ENCODE measurements around the gene MYLK2.

Gene MYLK2

DNA sequence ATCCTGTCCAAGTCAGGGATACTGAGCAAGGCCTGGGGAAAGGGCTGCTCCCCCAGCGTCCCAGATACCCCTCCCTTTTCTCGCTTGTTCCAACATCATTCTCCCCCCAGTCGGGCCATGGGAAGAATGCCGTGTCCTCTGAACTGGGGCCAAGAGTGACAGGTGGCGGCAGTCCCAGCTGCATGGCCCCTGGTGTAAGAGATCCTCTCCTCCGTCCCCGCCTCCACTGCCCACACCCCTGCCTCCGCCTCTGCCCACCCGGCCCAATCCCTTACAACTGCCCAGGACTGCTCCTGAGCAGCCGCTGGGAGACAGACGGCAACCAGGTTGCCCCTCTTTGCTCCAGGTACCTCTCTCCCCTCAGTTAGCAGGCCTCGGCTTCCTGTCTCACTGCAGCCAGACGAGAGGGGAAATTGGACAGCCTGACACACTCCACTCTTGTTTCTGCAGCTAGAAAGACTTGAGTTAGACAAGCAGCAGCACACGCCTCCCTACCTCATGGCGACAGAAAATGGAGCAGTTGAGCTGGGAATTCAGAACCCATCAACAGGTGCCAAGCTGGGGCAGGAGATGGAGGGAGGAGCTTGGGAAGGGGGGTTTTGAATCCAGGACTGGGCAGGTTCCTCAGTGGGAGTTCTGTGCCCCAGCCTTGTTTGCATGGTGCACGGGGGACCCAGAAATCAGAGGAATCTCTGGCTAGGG, at the start of gene MYLK2:
TSS of gene MYLK2 (plus strand) at position 274 of the 702 bp plus-strand sequence. CDS start at position 499, 225 bp downstream.
- Histone ChIP-seq H3K27ac (ENCODE audit: low read depth, low read length) (no peak within 1 kb of the TSS), H3K4me3 (ENCODE audit: low read depth, low read length) (no peak within 1 kb of the TSS), H3K4me1 (ENCODE audit: control insufficient read depth, insufficient read depth, low read length) (peaks cover 14% of the 10 kb centered on the region), H3K27me3 (ENCODE audit: control insufficient read depth, insufficient read depth, low read length) (no peaks in the 10 kb centered on the region), H3K36me3 (ENCODE audit: control insufficient read depth, insufficient read depth, low read length) (no peaks in the 10 kb centered on the region), H3K9me3 (ENCODE audit: control insufficient read depth, insufficient read depth, low read length) (no peaks in the 10 kb centered on the region), H3K9ac (ENCODE audit: low read depth, low read length) (no peak within 1 kb of the TSS)

DNA sequence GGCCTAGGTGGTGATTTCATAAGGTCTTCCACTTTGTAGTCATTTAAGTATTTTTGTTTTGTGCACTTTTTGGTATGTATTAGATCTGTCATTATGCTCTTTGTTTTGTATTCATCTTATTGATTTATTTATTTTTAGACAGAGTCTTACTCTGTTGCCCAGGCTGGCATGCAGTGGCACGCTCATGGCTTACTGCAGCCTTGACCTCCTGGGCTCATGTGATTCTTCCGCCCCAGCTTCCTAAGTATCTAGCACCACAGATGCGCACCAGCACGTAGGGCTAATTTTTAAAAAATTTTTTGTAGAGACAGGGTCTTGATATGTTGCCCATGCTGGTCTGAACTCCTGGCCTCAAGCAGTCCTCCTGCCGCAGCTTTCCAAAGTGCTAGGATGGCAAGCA, 49.5 kb upstream of the MYLK2 start:
- Histone ChIP-seq H3K27ac (ENCODE audit: low read depth, low read length) (no peak overlapping the region), H3K4me1 (ENCODE audit: control insufficient read depth, insufficient read depth, low read length) (no peaks in the 10 kb centered on the region), H3K36me3 (ENCODE audit: control insufficient read depth, insufficient read depth, low read length) (peaks cover 94% of the 10 kb centered on the region), H3K27me3 (ENCODE audit: control insufficient read depth, insufficient read depth, low read length) (no peaks in the 10 kb centered on the region), H3K4me3 (ENCODE audit: low read depth, low read length) (no peak overlapping the region), H3K9me3 (ENCODE audit: control insufficient read depth, insufficient read depth, low read length) (no peaks in the 10 kb centered on the region), H3K9ac (ENCODE audit: low read depth, low read length) (no peak overlapping the region)

DNA sequence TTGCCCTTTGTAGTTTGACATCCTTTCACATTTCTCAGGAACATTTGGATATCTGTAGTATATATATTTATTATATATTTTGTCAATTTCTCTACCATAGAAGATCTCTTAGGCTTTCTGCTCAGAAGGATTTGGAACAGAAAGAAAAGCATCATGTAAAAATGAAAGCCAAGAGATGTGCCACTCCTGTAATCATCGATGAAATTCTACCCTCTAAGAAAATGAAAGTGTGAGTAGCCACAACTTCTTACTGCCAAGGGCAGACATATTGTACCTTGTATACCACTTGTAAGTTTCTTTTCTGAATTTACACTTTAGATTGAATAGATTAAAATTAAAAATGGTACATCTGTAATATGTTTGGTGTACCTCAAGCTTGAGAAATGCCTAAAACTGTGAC, 48.9 kb upstream of the MYLK2 start:
- H3K4me1 ChIP-seq (ENCODE audit: control insufficient read depth, insufficient read depth, low read length): no peaks in the 10 kb centered on the region
- no peak overlapping the region for H3K4me3 ChIP-seq (ENCODE audit: low read depth, low read length)
- no peaks in the 10 kb centered on the region for H3K9me3 ChIP-seq (ENCODE audit: control insufficient read depth, insufficient read depth, low read length)
- no peak overlapping the region for H3K9ac ChIP-seq (ENCODE audit: low read depth, low read length)
- peaks cover 90% of the 10 kb centered on the region for H3K36me3 ChIP-seq (ENCODE audit: control insufficient read depth, insufficient read depth, low read length)
- H3K27me3 ChIP-seq (ENCODE audit: control insufficient read depth, insufficient read depth, low read length): no peaks in the 10 kb centered on the region
- H3K27ac ChIP-seq (ENCODE audit: low read depth, low read length): no peak overlapping the region

DNA sequence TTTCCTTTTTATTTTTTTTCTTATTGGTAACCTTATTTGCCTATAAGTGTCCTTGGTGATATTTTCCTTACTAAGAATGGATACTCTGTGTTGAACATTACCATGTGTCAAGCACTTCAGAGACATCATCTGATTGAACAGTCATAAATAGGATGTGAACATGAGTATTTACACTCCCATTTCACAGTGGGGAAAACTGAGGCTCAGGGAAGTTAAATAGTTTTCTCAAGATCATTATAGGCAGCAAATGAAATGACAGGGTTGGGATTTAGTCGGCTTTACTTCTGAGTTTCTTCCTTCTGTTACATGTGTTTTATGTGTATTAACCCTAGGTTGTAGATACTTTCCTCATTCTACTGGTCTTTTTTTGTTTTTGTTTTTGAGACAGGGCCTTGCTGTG, 44.7 kb upstream of the MYLK2 start:
- no peaks in the 10 kb centered on the region for H3K27me3 ChIP-seq (ENCODE audit: control insufficient read depth, insufficient read depth, low read length)
- peaks cover 90% of the 10 kb centered on the region for H3K36me3 ChIP-seq (ENCODE audit: control insufficient read depth, insufficient read depth, low read length)
- no peak overlapping the region for H3K4me3 ChIP-seq (ENCODE audit: low read depth, low read length)
- H3K9ac ChIP-seq (ENCODE audit: low read depth, low read length): no peak overlapping the region
- no peak overlapping the region for H3K27ac ChIP-seq (ENCODE audit: low read depth, low read length)
- H3K9me3 ChIP-seq (ENCODE audit: control insufficient read depth, insufficient read depth, low read length): no peaks in the 10 kb centered on the region
- no peaks in the 10 kb centered on the region for H3K4me1 ChIP-seq (ENCODE audit: control insufficient read depth, insufficient read depth, low read length)

DNA sequence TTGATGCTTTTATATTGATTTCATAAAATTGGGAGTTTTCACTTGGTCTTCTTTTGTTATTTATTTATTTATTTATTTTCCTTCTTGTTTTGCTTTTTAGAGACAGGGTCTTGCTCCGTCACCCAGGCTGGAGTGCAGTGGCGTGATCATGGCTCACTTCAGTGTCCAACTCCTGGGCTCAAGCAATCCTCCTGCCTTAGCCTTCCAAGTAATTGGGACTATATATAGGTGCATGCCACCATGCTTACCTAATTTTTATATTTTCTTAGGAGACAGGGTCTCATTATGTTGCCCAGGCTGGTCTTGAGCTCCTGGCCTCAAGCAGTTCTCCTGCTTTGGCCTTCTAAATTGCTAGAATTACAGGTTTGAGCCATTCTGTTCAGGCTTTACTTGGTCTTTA, 38.3 kb upstream of the MYLK2 start:
- no peak overlapping the region for H3K9ac ChIP-seq (ENCODE audit: low read depth, low read length)
- H3K27me3 ChIP-seq (ENCODE audit: control insufficient read depth, insufficient read depth, low read length): no peaks in the 10 kb centered on the region
- H3K27ac ChIP-seq (ENCODE audit: low read depth, low read length): no peak overlapping the region
- H3K4me3 ChIP-seq (ENCODE audit: low read depth, low read length): no peak overlapping the region
- peaks cover 91% of the 10 kb centered on the region for H3K36me3 ChIP-seq (ENCODE audit: control insufficient read depth, insufficient read depth, low read length)
- peaks cover 8% of the 10 kb centered on the region for H3K4me1 ChIP-seq (ENCODE audit: control insufficient read depth, insufficient read depth, low read length)
- H3K9me3 ChIP-seq (ENCODE audit: control insufficient read depth, insufficient read depth, low read length): no peaks in the 10 kb centered on the region

DNA sequence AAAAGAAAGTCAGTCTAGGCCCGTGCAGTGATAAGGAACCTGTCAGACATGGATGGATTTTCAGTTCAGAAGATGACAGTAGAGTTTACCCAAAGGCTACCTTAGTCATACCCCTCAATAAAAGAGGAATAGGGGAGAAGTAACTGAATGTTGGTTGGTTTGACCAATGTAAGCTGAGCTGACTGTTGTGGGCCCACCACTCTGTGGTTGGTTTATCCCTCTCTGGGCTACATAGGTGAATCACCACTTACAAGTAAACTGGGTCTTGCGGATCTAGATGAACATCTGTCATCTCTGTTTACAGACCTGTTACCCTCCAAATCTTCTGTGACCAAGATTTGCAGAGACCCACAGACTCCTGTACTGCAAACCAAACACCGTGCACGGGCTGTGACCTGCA, 37.2 kb upstream of the MYLK2 start:
- Histone ChIP-seq H3K27me3 (ENCODE audit: control insufficient read depth, insufficient read depth, low read length) (no peaks in the 10 kb centered on the region), H3K4me1 (ENCODE audit: control insufficient read depth, insufficient read depth, low read length) (peaks cover 8% of the 10 kb centered on the region), H3K9me3 (ENCODE audit: control insufficient read depth, insufficient read depth, low read length) (no peaks in the 10 kb centered on the region), H3K4me3 (ENCODE audit: low read depth, low read length) (no peak overlapping the region), H3K27ac (ENCODE audit: low read depth, low read length) (no peak overlapping the region), H3K9ac (ENCODE audit: low read depth, low read length) (no peak overlapping the region), H3K36me3 (ENCODE audit: control insufficient read depth, insufficient read depth, low read length) (peaks cover 93% of the 10 kb centered on the region)

DNA sequence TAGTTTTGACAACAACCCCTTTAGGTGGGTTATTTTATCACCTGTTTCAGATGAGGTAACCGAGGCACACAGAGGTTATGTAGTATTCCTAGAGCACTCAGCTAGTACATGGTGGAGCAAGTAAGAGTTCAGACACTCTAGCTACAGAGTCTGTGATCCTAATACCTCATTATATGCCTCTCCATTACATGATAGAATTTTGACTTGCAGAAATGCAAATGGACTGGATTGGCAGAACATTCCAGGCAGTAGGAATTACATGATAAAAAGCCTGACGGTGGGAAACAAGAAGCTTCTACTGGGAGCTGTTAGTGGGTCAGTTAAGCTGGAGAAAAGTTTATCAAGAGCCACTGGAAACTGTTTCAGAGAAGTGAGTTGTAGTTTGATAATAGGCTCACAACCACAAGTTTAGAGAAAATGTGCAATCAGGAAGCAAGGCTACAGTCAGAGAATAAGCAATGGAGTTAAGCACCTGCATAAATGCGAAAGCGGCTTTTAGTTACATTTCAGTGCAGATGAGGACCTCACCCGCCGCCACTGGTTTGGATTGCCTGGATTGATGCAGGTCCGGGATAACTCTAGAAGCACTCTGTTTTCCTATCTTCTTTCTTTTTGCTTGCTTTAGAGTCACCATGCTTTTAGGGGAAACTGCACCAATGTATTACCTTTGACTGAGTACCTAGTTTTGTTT, 34.7 kb upstream of the MYLK2 start:
- Histone ChIP-seq H3K27me3 (ENCODE audit: control insufficient read depth, insufficient read depth, low read length) (no peaks in the 10 kb centered on the region), H3K9ac (ENCODE audit: low read depth, low read length) (no peak overlapping the region), H3K4me1 (ENCODE audit: control insufficient read depth, insufficient read depth, low read length) (peaks cover 8% of the 10 kb centered on the region), H3K9me3 (ENCODE audit: control insufficient read depth, insufficient read depth, low read length) (no peaks in the 10 kb centered on the region), H3K36me3 (ENCODE audit: control insufficient read depth, insufficient read depth, low read length) (peaks cover 90% of the 10 kb centered on the region), H3K27ac (ENCODE audit: low read depth, low read length) (no peak overlapping the region), H3K4me3 (ENCODE audit: low read depth, low read length) (no peak overlapping the region)

DNA sequence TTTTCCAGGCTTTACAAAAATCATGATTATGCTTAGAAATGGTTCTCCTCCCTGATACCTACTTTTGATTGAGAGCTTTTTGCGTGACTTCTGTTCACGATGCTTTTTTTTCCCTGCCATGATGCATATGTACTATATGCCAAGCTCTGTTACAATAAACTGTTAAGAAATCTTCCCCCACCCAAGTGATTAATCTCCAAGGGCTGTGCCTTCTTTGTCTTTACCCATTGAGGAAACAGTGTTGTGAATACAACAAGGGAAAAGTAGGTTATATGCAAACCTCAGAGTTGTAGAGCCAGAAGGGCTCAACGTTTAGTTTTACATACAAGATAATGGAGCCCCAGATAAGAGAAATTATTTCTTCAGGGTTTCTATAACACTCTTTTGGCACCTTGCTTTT, 34.1 kb upstream of the MYLK2 start:
- Histone ChIP-seq H3K36me3 (ENCODE audit: control insufficient read depth, insufficient read depth, low read length) (peaks cover 90% of the 10 kb centered on the region), H3K4me3 (ENCODE audit: low read depth, low read length) (no peak overlapping the region), H3K27me3 (ENCODE audit: control insufficient read depth, insufficient read depth, low read length) (no peaks in the 10 kb centered on the region), H3K4me1 (ENCODE audit: control insufficient read depth, insufficient read depth, low read length) (peaks cover 8% of the 10 kb centered on the region), H3K9ac (ENCODE audit: low read depth, low read length) (no peak overlapping the region), H3K27ac (ENCODE audit: low read depth, low read length) (no peak overlapping the region), H3K9me3 (ENCODE audit: control insufficient read depth, insufficient read depth, low read length) (no peaks in the 10 kb centered on the region)

DNA sequence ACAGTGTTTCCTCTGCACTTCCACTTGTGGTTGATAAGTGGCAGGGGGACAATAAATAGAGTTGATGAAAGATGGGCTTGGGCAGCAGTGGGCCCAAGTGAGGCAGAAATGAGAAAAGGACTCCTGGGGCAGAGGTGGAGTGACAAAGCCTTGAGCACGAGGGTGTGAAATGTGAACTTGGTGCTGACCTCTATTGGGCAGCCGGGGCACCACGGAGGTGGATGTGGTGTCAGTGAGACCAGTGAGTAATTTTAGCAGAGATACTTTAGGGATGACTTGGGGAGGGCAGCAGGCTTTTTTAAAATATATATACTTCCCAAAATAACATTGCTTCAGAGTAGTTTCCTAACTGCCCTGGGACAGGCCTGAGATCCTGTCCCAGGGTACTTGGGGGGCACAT, 30.6 kb upstream of the MYLK2 start:
- H3K4me1 ChIP-seq (ENCODE audit: control insufficient read depth, insufficient read depth, low read length): peaks cover 8% of the 10 kb centered on the region
- H3K9ac ChIP-seq (ENCODE audit: low read depth, low read length): no peak overlapping the region
- no peaks in the 10 kb centered on the region for H3K9me3 ChIP-seq (ENCODE audit: control insufficient read depth, insufficient read depth, low read length)
- peaks cover 95% of the 10 kb centered on the region for H3K36me3 ChIP-seq (ENCODE audit: control insufficient read depth, insufficient read depth, low read length)
- H3K27me3 ChIP-seq (ENCODE audit: control insufficient read depth, insufficient read depth, low read length): no peaks in the 10 kb centered on the region
- no peak overlapping the region for H3K27ac ChIP-seq (ENCODE audit: low read depth, low read length)
- no peak overlapping the region for H3K4me3 ChIP-seq (ENCODE audit: low read depth, low read length)

DNA sequence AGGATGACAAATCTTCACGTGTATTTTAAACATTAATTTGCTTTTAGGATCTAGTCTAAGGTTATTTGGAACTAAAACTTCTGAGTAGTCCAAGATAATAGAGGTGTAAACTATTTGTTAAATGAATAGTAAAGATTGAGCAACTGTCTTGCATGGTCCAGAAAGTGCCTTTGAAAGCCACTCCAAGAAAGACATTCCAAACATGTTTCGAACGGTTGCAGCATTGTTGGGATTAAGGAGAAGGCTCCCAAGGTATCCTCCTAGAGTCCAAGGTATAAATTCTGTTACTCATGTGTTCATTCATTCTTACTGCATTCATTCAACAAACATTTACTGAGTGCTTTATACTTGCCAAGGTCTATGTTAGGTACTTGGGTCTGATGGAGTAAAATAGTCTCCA, 28.8 kb upstream of the MYLK2 start:
- Histone ChIP-seq H3K9ac (ENCODE audit: low read depth, low read length) (no peak overlapping the region), H3K36me3 (ENCODE audit: control insufficient read depth, insufficient read depth, low read length) (peaks cover 91% of the 10 kb centered on the region)

DNA sequence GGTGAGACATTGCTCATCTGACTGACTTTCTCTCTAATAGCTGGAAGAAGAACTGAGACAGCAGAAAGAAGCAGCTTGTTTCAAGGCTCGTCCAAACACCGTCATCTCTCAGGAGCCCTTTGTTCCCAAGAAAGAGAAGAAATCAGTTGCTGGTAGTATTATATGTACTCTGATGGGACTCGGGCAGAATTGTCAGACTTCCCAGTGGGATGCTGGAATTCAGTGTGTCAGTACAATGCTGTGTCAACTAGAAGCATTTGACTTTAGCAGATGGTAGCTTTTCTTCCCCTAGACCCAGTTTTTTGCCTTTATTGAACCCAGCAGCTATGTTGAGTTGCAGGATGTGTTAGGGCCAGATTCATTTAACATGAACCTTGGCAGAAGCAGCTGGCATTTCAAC, 21.8 kb upstream of the MYLK2 start:
- Histone ChIP-seq H3K36me3 (ENCODE audit: control insufficient read depth, insufficient read depth, low read length) (peaks cover 95% of the 10 kb centered on the region), H3K27ac (ENCODE audit: low read depth, low read length) (no peak overlapping the region), H3K9ac (ENCODE audit: low read depth, low read length) (no peak overlapping the region), H3K9me3 (ENCODE audit: control insufficient read depth, insufficient read depth, low read length) (no peaks in the 10 kb centered on the region), H3K27me3 (ENCODE audit: control insufficient read depth, insufficient read depth, low read length) (no peaks in the 10 kb centered on the region), H3K4me1 (ENCODE audit: control insufficient read depth, insufficient read depth, low read length) (no peaks in the 10 kb centered on the region), H3K4me3 (ENCODE audit: low read depth, low read length) (no peak overlapping the region)

More for the DNA sequence above, 28.8 kb upstream of the MYLK2 start:
- no peak overlapping the region for H3K4me3 ChIP-seq (ENCODE audit: low read depth, low read length)
- H3K9me3 ChIP-seq (ENCODE audit: control insufficient read depth, insufficient read depth, low read length): no peaks in the 10 kb centered on the region
- no peaks in the 10 kb centered on the region for H3K27me3 ChIP-seq (ENCODE audit: control insufficient read depth, insufficient read depth, low read length)
- no peak overlapping the region for H3K27ac ChIP-seq (ENCODE audit: low read depth, low read length)
- no peaks in the 10 kb centered on the region for H3K4me1 ChIP-seq (ENCODE audit: control insufficient read depth, insufficient read depth, low read length)
